ENCODE data around the gene CDH22. TPM values are rescaled to one million over a fixed set of nuclear protein-coding genes. Genes with fewer than 3 reads are reported as not detected.
A peak's percentile ranks its signal among the peaks of the same experiment; 100 is the strongest.

Gene CDH22
- total RNA-seq, 2 donors from 2014 or later: 0.22 to 0.77 TPM

DNA sequence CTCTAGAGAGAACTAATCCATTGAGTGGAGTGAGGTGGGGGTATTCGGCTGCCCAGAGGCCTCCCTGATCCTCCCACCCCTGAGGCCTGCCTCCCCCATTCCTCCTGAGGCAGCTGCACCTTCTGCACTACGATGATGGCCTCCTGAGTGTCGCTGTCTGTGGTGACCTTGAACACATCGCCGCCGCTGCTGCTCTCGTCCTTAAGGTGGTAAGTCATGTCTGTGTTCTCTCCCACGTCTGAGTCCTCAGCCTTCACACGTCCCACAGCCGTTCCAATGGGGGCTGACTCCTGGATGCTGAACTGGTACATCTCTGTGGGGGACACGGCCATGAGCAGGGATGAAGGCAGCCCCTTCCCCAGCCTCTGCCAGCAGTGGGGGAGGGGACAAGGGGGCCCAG, 95.4 kb downstream of the CDH22 start:
- Histone ChIP-seq H3K36me3 (ENCODE audit: control insufficient read depth, insufficient read depth, low read length) (no peaks in the 10 kb centered on the region), H3K4me1 (ENCODE audit: control insufficient read depth, insufficient read depth, low read length) (peaks cover 15% of the 10 kb centered on the region), H3K4me3 (ENCODE audit: low read length) (no peak overlapping the region), H3K9ac (ENCODE audit: extremely low read depth, low read length, poor library complexity, severe bottlenecking) (no peak overlapping the region), H3K27me3 (ENCODE audit: control insufficient read depth, insufficient read depth, low read length, poor library complexity, severe bottlenecking) (no peaks in the 10 kb centered on the region), H3K27ac (ENCODE audit: low read depth, low read length) (no peak overlapping the region), H3K9me3 (ENCODE audit: control insufficient read depth, low read length) (no peaks in the 10 kb centered on the region)
- H3K27ac Mint-ChIP-seq: no peak overlapping the region
- TF ChIP-seq, protein P1, sequence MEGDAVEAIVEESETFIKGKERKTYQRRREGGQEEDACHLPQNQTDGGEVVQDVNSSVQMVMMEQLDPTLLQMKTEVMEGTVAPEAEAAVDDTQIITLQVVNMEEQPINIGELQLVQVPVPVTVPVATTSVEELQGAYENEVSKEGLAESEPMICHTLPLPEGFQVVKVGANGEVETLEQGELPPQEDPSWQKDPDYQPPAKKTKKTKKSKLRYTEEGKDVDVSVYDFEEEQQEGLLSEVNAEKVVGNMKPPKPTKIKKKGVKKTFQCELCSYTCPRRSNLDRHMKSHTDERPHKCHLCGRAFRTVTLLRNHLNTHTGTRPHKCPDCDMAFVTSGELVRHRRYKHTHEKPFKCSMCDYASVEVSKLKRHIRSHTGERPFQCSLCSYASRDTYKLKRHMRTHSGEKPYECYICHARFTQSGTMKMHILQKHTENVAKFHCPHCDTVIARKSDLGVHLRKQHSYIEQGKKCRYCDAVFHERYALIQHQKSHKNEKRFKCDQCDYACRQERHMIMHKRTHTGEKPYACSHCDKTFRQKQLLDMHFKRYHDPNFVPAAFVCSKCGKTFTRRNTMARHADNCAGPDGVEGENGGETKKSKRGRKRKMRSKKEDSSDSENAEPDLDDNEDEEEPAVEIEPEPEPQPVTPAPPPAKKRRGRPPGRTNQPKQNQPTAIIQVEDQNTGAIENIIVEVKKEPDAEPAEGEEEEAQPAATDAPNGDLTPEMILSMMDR (conservative IDR thresholded peaks at IDR 0.05): no peak
- H3K9me3 Mint-ChIP-seq: no peaks in the 10 kb centered on the region
- DNase-seq: no peak
- WGBS, 2 experiments (ENCODE audit: insufficient coverage in 1 of 2, insufficient read length in 1 of 2): 83 to 87% methylated on average over 7 to 11 of the region's 11 CpGs
- H3K27me3 Mint-ChIP-seq (ENCODE audit: insufficient read depth): peaks cover 23% of the 10 kb centered on the region
- H3K4me1 Mint-ChIP-seq: peaks cover 27% of the 10 kb centered on the region
- no peak overlapping the region for H3K4me3 Mint-ChIP-seq
- no peaks in the 10 kb centered on the region for H3K36me3 Mint-ChIP-seq (ENCODE audit: low read depth)

DNA sequence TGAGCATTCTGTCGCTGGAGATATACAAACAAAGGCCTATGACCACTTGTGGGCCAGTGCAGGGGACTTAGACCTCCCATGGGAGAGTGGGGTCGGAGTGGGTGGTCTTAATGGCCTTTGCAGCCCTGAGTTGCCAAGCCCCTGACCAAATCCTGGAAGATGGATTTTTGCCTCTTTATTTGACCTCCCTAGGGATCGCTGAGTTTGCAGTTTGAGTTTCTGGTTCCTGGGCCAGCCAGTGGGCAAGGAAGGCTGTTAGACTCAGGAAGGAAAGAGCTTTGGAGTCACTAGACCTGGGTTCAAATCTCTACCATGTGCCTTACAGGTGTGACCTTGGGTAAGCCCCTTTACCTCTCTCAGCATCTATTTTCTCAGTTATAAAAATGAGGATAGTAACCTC, 96.0 kb downstream of the CDH22 start:
- peaks cover 27% of the 10 kb centered on the region for H3K4me1 Mint-ChIP-seq
- TF ChIP-seq, protein P1 (conservative IDR thresholded peaks at IDR 0.05): no peak
- H3K27ac Mint-ChIP-seq: no peak overlapping the region
- Histone ChIP-seq H3K27me3 (ENCODE audit: control insufficient read depth, insufficient read depth, low read length, poor library complexity, severe bottlenecking) (no peaks in the 10 kb centered on the region), H3K4me3 (ENCODE audit: low read length) (no peak overlapping the region), H3K9ac (ENCODE audit: extremely low read depth, low read length, poor library complexity, severe bottlenecking) (no peak overlapping the region), H3K4me1 (ENCODE audit: control insufficient read depth, insufficient read depth, low read length) (peaks cover 15% of the 10 kb centered on the region), H3K27ac (ENCODE audit: low read depth, low read length) (no peak overlapping the region), H3K36me3 (ENCODE audit: control insufficient read depth, insufficient read depth, low read length) (no peaks in the 10 kb centered on the region), H3K9me3 (ENCODE audit: control insufficient read depth, low read length) (no peaks in the 10 kb centered on the region)
- no peaks in the 10 kb centered on the region for H3K9me3 Mint-ChIP-seq
- no peaks in the 10 kb centered on the region for H3K36me3 Mint-ChIP-seq (ENCODE audit: low read depth)
- H3K4me3 Mint-ChIP-seq: no peak overlapping the region
- WGBS, 2 experiments (ENCODE audit: insufficient coverage in 1 of 2, insufficient read length in 1 of 2): 86 to 100% methylated on average over 3 of the region's 3 CpGs
- DNase-seq: no peak
- H3K27me3 Mint-ChIP-seq (ENCODE audit: insufficient read depth): peaks cover 24% of the 10 kb centered on the region

GRCh38 chr20:46211331-46211722, 97.0 kb downstream of the CDH22 start:
- DNase-seq: no peak
- Histone ChIP-seq H3K4me1 (ENCODE audit: control insufficient read depth, insufficient read depth, low read length) (peaks cover 12% of the 10 kb centered on the region), H3K4me3 (ENCODE audit: low read length) (no peak overlapping the region), H3K36me3 (ENCODE audit: control insufficient read depth, insufficient read depth, low read length) (no peaks in the 10 kb centered on the region), H3K27ac (ENCODE audit: low read depth, low read length) (no peak overlapping the region), H3K9me3 (ENCODE audit: control insufficient read depth, low read length) (no peaks in the 10 kb centered on the region), H3K9ac (ENCODE audit: extremely low read depth, low read length, poor library complexity, severe bottlenecking) (no peak overlapping the region), H3K27me3 (ENCODE audit: control insufficient read depth, insufficient read depth, low read length, poor library complexity, severe bottlenecking) (no peaks in the 10 kb centered on the region)
- no peak overlapping the region for H3K4me3 Mint-ChIP-seq
- H3K36me3 Mint-ChIP-seq (ENCODE audit: low read depth): no peaks in the 10 kb centered on the region
- peaks cover 27% of the 10 kb centered on the region for H3K27me3 Mint-ChIP-seq (ENCODE audit: insufficient read depth)
- peak overlapping the region; percentile 56 for H3K27ac Mint-ChIP-seq
- H3K4me1 Mint-ChIP-seq: peaks cover 26% of the 10 kb centered on the region
- WGBS, 2 experiments (ENCODE audit: insufficient coverage in 1 of 2, insufficient read length in 1 of 2): 71 to 100% methylated on average over 1 to 8 of the region's 8 CpGs
- no peaks in the 10 kb centered on the region for H3K9me3 Mint-ChIP-seq
- TF ChIP-seq, protein P1 (conservative IDR thresholded peaks at IDR 0.05): no peak
